Pancreas (tissue), 10 donors: Measurements from ENCODE around the gene DLG4. TPM values are rescaled to one million over a fixed set of nuclear protein-coding genes. Genes with fewer than 3 reads are reported as not detected.

Experiments
- ATAC-seq, 4 donors: fragments of 200-7000 bp; cut with Tn5 transposase; one replicate each; pipeline versions ENCODE4 v1.8.0 to v1.9.1; 2020; ENCODE audit warnings: mild to moderate bottlenecking in 4 of 4, moderate library complexity in 4 of 4
- DNase-seq, 6 donors: peaks; one replicate each; pipeline ENCODE4 v3.0.0-alpha.2; 2020
- FAIRE-seq: peaks from 2 replicates; lab custom pipeline; 2012; peaks lifted over from hg19 to GRCh38; lab: Jason Lieb, UNC
- H3K27ac ChIP-seq, 4 donors: fragments of 200-600 bp; sonication (generic); 1 replicate in 3 of 4; 2 replicates in 1 of 4; pipeline versions ENCODE4 v1.5.0 to v1.8.0; 2020
- H3K27me3 ChIP-seq, 4 donors: fragments of 200-600 bp; one replicate each; pipeline ENCODE4 v1.8.0; 2021
- H3K36me3 ChIP-seq, 3 donors: fragments of 200-600 bp; sonication (generic) in 1 of 3; one replicate each; pipeline versions ENCODE4 v1.5.0 to v1.8.0; 2020 to 2021
- H3K4me1 ChIP-seq, 3 donors: fragments of 200-600 bp; one replicate each; pipeline ENCODE4 v1.8.0; 2021
- H3K4me3 ChIP-seq, 4 donors: fragments of 200-600 bp; sonication (generic) in 2 of 4; one replicate each; pipeline versions ENCODE4 v1.5.0 to v1.8.0; 2020 to 2021
- H3K9me3 ChIP-seq, 4 donors: fragments of 200-600 bp; one replicate each; pipeline ENCODE4 v1.8.0; 2021
- WGBS, 2 donors: extraction: QIAGEN DNeasy Blood & Tissue Kit; methylation state at CpG; one replicate each; pipeline ENCODE4 v1.1.7; 2013; 5-methylcytosine and 5-hydroxymethylcytosine counted together
- intact Hi-C, 3 donors: fragments of 100-400 bp; cut with DNase I; formaldehyde crosslinking; loops; one replicate each; pipeline versions ENCODE4 v1.11.1 to v1.14.2; 2022
- polyA plus RNA-seq, 2 donors: library from polyadenylated mRNA; stranded (reverse); fragments of 200-250 nt; gene quantifications; one replicate each; pipeline ENCODE4 v1.2.3, GENCODE V29; 2013
- total RNA-seq, 6 donors: library from RNA; stranded (reverse); fragmentation: NEBNext Ultra II Directional in 4 of 6; extraction: Animal tissue kit (Norgen Biotek cat#: 25700) in 4 of 6; gene quantifications; one replicate each; pipeline versions ENCODE4 v1.2.1 to v1.2.4, GENCODE V29; 2021 to 2023
- TF ChIP-seq, protein P1 (sequence below), 4 donors: fragments of 200-600 bp; sonication (generic) in 3 of 4; IDR thresholded peaks; one replicate each; pipeline versions ENCODE4 v1.5.0 to v1.8.0; 2021; ENCODE audit warnings: antibody characterized with exemption in 4 of 4
- donor health status: healthy with polysubstance abuse.
- donor health status: DM: no; HTN: no; CAD: no; lungs with moderate emphysema.
- donor health status: DM: no; HTN: no; CAD: no.
- donor health status: control.
- donor health status: control.
- donor health status: Bipolar disorder and iron deficiency.
- donor health status: DM: yes; HTN: yes; CAD: no.
- donor health status: DM: no; HTN: no; CAD: no.
- donor health status: DM: no; HTN: no; CAD: no.
- donor health status: DM: yes; HTN: yes; CAD: no.

Gene DLG4
- total and polyA plus RNA-seq, 8 donors: 2.8 to 19.8 (median 7.8) TPM

DNA sequence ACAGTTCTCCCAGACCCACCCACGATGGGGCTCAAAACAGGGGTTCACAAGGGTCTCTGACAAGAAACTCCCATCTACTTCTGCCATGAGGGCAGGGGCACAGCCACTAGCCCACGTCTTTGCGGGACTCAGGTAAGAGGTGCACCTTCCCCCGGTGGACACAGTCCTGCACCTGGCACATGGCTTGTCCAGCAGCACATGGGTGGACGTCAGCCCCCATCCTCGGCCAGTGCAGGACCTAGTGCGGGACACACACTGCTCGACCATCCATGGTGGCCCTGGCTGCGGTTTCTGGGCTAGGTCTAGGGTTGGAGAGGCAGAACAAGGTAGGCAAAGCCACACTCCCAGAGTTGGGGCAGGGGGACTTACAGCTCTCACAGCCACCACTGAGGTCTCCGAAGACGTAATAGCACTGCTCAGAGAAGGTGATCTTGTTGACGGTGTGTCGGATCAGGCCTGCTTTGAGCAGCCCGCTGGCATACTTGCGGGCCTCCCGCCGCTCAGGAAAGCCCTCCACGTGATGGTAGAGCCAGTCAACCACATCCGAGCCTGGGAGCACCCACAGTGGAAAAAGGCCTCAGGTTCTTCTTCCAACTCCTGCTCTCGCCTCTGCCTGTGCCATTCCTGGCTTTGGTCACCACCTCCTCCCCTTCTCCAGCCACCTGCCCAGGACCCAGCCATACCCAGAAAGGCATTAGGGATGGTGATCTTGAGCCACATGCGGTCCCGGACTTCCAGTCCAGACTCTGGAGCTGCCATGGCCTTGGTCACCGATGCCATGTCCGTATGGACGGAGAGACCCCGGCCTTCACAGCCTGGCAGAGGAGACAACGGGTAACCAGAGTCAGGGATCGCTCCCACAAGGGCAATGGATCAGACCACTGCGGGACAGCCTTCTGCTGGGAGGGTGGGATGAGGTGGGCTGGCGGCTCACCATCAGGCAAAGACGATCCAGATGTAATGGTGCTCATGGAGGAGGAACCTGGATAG is 7.4 kb upstream of the DLG4 start:
- DNase-seq (peak in 1 of 6 donors; percentile 76), FAIRE-seq (no peak), ATAC-seq (no peak)
- Histone ChIP-seq H3K27me3 (no peaks in the 10 kb centered on the region), H3K4me1 (peaks cover under 1 to 7% (median 4%) of the 10 kb centered on the region in 3 donors), H3K4me3 (no peak overlapping the region), H3K27ac (no peak overlapping the region), H3K36me3 (peaks cover 11 to 60% (median 24%) of the 10 kb centered on the region in 3 donors), H3K9me3 (no peaks in the 10 kb centered on the region)
- intact Hi-C loops: no loop called here
- WGBS, 2 donors: 87 to 90% methylated on average over 31 of the region's 31 CpGs
- TF ChIP-seq, protein P1, sequence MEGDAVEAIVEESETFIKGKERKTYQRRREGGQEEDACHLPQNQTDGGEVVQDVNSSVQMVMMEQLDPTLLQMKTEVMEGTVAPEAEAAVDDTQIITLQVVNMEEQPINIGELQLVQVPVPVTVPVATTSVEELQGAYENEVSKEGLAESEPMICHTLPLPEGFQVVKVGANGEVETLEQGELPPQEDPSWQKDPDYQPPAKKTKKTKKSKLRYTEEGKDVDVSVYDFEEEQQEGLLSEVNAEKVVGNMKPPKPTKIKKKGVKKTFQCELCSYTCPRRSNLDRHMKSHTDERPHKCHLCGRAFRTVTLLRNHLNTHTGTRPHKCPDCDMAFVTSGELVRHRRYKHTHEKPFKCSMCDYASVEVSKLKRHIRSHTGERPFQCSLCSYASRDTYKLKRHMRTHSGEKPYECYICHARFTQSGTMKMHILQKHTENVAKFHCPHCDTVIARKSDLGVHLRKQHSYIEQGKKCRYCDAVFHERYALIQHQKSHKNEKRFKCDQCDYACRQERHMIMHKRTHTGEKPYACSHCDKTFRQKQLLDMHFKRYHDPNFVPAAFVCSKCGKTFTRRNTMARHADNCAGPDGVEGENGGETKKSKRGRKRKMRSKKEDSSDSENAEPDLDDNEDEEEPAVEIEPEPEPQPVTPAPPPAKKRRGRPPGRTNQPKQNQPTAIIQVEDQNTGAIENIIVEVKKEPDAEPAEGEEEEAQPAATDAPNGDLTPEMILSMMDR (IDR thresholded peaks at IDR 0.05): no peak

DNA sequence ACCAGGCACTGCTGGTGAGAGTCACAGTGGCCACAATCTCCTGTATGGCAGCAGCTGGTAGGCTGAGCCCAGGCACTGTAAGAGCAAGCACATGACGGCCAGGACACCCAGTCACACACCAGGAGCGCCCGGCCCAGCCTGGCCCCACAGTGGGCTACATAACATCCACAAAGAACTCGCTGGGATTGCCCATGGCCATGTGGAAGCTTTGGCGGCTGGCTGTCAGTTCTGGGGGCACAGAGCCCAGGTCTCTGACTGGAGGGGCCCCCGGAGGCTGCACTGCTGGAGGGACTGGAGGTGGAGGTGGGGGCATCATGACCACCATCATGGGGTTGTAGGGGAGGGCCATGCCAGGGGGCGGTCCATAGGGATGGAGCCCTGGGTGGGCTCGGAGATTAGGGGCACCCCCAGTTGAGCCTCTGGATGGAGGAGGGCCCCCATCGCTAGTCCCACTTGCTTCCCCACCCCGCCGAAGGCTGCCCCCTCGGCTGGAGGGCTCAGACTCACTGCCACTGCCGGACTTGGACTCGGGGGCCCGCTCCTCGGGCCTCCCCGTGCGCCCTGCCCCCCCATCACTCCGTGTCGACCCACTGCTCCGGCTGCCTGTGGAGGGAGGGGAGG is 6.2 kb upstream of the DLG4 start:
- TF ChIP-seq, protein P1 (IDR thresholded peaks at IDR 0.05): no peak
- DNase-seq (peak in 2 of 6 donors; percentile 51 to 80), FAIRE-seq (no peak), ATAC-seq (peak in 1 of 4 donors; percentile 2)
- 78 to 81% methylated on average over 18 to 21 of the region's 21 CpGs for WGBS, 2 donors
- Histone ChIP-seq H3K4me1 (peaks cover 12 to 17% (median 13%) of the 10 kb centered on the region in 3 donors), H3K36me3 (peaks cover 11 to 69% (median 24%) of the 10 kb centered on the region in 3 donors), H3K27me3 (no peaks in the 10 kb centered on the region), H3K9me3 (no peaks in the 10 kb centered on the region), H3K27ac (peak overlapping the region in 1 of 4 donors; percentile 13), H3K4me3 (no peak overlapping the region)
- intact Hi-C loops: no loop called here

DNA sequence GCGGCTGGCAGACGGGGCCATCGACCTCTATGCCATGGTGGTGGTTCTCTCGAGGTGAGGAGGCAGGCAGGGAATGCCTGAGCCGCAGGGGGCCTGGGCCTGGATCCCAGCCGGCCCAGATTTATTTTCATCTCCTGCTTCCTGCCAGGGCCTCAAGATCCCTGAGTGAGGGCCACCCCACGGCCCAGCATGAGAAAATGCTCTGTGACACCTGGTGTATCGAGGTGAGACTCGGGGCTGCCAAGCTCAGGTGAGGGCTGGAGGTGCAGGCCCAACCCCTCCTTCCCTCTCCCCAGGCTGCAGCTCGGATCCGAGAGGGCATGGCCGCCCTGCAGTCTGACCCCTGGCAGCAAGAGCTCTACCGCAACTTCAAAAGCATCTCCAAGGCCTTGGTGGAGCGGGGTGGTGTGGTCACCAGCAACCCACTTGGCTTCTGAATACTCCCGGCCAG is 5.0 kb upstream of the DLG4 start:
- Histone ChIP-seq H3K27me3 (no peaks in the 10 kb centered on the region), H3K9me3 (no peaks in the 10 kb centered on the region), H3K4me3 (no peak overlapping the region), H3K4me1 (peaks cover 12 to 20% (median 14%) of the 10 kb centered on the region in 3 donors), H3K27ac (peak overlapping the region in 2 of 4 donors; percentile 13 to 50), H3K36me3 (peaks cover 11 to 65% (median 24%) of the 10 kb centered on the region in 3 donors)
- ATAC-seq (no peak), DNase-seq (peak in 2 of 6 donors; percentile 43 to 76), FAIRE-seq (no peak)
- intact Hi-C loops: no loop called here
- WGBS, 2 donors: 61 to 62% methylated on average over 15 of the region's 15 CpGs
- TF ChIP-seq, protein P1 (IDR thresholded peaks at IDR 0.05): no peak

DNA sequence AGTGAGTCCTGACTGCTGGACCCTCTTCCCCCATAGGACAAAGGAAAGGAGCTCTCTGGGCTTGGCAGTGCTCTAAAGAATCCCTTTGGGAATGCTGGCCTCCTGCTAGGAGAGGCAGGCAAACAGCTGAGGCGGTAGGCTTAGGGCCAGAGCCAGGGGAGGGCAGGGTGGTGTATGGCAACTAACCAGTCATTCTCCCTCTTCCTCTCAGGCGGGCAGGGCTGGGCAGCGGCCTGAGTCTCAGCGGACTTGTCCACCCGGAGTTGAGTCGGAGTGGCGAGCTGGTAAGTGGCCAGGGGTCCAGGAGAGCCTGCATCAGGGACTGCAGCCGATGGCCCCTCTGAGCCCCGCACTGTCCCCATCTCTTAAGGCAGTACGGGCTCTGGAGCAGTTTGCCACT is 4.5 kb upstream of the DLG4 start:
- H3K9me3 ChIP-seq: no peaks in the 10 kb centered on the region
- intact Hi-C loops: no loop called here
- no peak for FAIRE-seq
- H3K4me3 ChIP-seq: no peak overlapping the region
- no peaks in the 10 kb centered on the region for H3K27me3 ChIP-seq
- peaks cover 11 to 59% (median 19%) of the 10 kb centered on the region in 3 donors for H3K36me3 ChIP-seq
- peaks cover 12 to 23% (median 14%) of the 10 kb centered on the region in 3 donors for H3K4me1 ChIP-seq
- peak in 2 of 6 donors; percentile 63 to 83 for DNase-seq
- H3K27ac ChIP-seq: peak overlapping the region; percentile 5 to 37 (median 14)
- WGBS, 2 donors: 73 to 80% methylated on average over 10 of the region's 10 CpGs
- no peak for ATAC-seq
- TF ChIP-seq, protein P1 (IDR thresholded peaks at IDR 0.05): no peak
